Activated CD8-positive, alpha-beta T cell treated with anti-CD3 and anti-CD28 coated beads for 36 hours (primary cell): ENCODE results near the gene VAMP8. TPM values are rescaled to one million over a fixed set of nuclear protein-coding genes. Genes with fewer than 3 reads are reported as not detected.
"Not testable (repeated sequence)": the region's sequence is repeated elsewhere in the genome, so short reads cannot be mapped to it uniquely, and the experiment has no call there.

Experiments
- ATAC-seq: fragments of 200-7000 bp; cut with Tn5 transposase; one replicate; pipeline ENCODE4 v1.10.0; 2021; ENCODE audit warnings: mild to moderate bottlenecking, moderate library complexity
- CTCF ChIA-PET: fragments of 350-600 bp; sonication (Branson Sonifier 250); formaldehyde crosslinking; loops from one replicate; lab custom pipeline; 2021; ENCODE audit warnings: antibody characterized with exemption; lab: Charles Lee
- POLR2A ChIA-PET: fragments of 350-600 bp; sonication (Branson Sonifier 250); formaldehyde crosslinking; loops from one replicate; lab custom pipeline; 2021; ENCODE audit warnings: antibody characterized with exemption; lab: Charles Lee
- DNase-seq: peaks from one replicate; pipeline ENCODE4 v3.0.0-alpha.2; 2020
- H3K27ac Mint-ChIP-seq: one replicate; pipeline ENCODE4 v1.8.0; 2021; ENCODE audit warnings: mild to moderate bottlenecking, mixed read lengths
- H3K27me3 Mint-ChIP-seq: one replicate; pipeline ENCODE4 v1.8.0; 2021; ENCODE audit warnings: mixed read lengths
- H3K36me3 Mint-ChIP-seq: one replicate; pipeline ENCODE4 v1.8.0; 2021; ENCODE audit warnings: low read depth, mixed read lengths
- H3K4me1 Mint-ChIP-seq: one replicate; pipeline ENCODE4 v1.8.0; 2021; ENCODE audit warnings: low read depth, mixed read lengths
- H3K4me3 Mint-ChIP-seq: one replicate; pipeline ENCODE4 v1.8.0; 2021; ENCODE audit warnings: mild to moderate bottlenecking, moderate library complexity, mixed read lengths
- H3K9me3 Mint-ChIP-seq: one replicate; pipeline ENCODE4 v1.8.0; 2021; ENCODE audit warnings: mixed read lengths
- intact Hi-C: fragments of 100-400 bp; cut with micrococcal nuclease; formaldehyde crosslinking; loops from one replicate; pipeline ENCODE4 v1.10.0; 2022
- total RNA-seq, 2 experiments: library from RNA; stranded (reverse); gene quantifications; one replicate each; pipeline ENCODE4 v1.2.3, GENCODE V29; 2021
- TF ChIP-seq, protein P1 (sequence below): fragments of 200-600 bp; IDR thresholded peaks from one replicate; pipeline ENCODE4 v1.8.0; 2022; ENCODE audit warnings: antibody characterized with exemption, mild to moderate bottlenecking

Gene VAMP8
- total RNA-seq, 2 experiments from 2014 or later: 84.5 to 91.1 TPM

DNA sequence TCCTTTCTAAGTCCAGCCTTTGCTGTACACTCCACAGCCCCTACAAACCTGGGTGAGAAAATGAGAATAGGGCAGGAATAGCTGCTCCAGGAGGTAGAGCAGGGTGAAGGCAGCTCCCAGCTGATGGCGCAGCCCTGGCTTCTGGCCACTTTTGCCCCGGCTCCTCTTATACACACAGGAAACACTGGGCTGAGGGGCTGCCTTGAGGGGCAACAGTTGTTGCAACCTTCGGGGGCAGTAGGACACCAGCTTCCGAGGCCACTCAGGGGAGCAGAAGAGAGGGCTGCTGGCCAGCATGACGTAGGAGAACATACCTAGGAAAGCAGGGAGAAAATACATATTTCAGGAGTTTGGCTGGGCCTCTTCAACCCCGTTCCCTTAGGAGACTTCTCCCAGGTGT is 24.2 kb upstream of the VAMP8 start:
- Mint-ChIP-seq H3K9me3 (no peaks in the 10 kb centered on the region), H3K36me3 (peaks cover 18% of the 10 kb centered on the region), H3K27me3 (no peaks in the 10 kb centered on the region), H3K27ac (no peak overlapping the region), H3K4me1 (peaks cover 1% of the 10 kb centered on the region), H3K4me3 (no peak overlapping the region)
- ChIA-PET CTCF (interaction anchor here (1.6 to 7.7 kb wide), 5 partner anchors 129 to 198 kb away, joined by 9 to 221 read pairs (median 19); partner anchors contain the start of genes ELMOD3, RETSAT and SH2D6), POLR2A (interaction anchor here (0.8 to 23.8 kb wide), 3 partner anchors 4 to 143 kb away, joined by 3 to 467 read pairs (median 467); partner anchors contain the start of genes CAPG, GGCX and MAT2A)
- ATAC-seq (no peak), DNase-seq (no peak)
- TF ChIP-seq, protein P1, sequence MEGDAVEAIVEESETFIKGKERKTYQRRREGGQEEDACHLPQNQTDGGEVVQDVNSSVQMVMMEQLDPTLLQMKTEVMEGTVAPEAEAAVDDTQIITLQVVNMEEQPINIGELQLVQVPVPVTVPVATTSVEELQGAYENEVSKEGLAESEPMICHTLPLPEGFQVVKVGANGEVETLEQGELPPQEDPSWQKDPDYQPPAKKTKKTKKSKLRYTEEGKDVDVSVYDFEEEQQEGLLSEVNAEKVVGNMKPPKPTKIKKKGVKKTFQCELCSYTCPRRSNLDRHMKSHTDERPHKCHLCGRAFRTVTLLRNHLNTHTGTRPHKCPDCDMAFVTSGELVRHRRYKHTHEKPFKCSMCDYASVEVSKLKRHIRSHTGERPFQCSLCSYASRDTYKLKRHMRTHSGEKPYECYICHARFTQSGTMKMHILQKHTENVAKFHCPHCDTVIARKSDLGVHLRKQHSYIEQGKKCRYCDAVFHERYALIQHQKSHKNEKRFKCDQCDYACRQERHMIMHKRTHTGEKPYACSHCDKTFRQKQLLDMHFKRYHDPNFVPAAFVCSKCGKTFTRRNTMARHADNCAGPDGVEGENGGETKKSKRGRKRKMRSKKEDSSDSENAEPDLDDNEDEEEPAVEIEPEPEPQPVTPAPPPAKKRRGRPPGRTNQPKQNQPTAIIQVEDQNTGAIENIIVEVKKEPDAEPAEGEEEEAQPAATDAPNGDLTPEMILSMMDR: no peak
- intact Hi-C loops: no loop called here

DNA sequence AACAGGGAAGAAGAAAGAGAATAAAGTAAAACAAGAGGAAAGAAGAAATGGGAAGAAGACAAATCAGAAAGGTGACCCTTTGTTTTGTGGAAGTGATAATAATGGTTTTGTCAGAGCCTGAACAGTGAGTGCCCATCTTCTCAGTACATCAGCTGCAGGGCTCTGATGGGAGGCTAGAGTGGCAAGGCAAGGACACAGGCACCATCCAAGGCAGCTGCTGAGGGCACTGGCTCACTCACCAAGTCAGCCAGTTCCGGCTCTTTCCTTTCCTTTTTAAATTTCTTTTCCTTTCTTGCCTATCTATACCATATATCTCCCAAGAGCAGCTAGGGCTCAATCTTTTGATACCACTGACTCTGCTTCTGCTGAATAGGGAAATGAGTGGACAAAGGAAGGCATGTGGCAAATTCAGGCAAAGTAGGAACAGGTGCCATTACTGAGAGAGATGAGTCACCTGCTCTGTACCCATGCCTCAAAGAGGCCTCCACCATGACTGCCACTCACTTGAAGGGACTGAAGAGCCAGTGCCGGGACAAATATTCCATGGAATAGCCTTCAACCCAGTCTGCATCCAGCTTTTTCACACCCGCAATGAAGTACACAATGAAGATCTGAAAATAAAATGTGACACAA is 22.3 kb upstream of the VAMP8 start:
- POLR2A ChIA-PET: interaction anchor here (1.0 to 23.8 kb wide), 4 partner anchors 10 to 136 kb away, joined by 3 to 467 read pairs (median 4); partner anchors contain the start of gene MAT2A
- DNase-seq (no peak), ATAC-seq (no peak)
- no peaks in the 10 kb centered on the region for H3K9me3 Mint-ChIP-seq
- peaks cover 21% of the 10 kb centered on the region for H3K36me3 Mint-ChIP-seq
- peak overlapping the region; percentile 6 for H3K27ac Mint-ChIP-seq
- no peak overlapping the region for H3K4me3 Mint-ChIP-seq
- TF ChIP-seq, protein P1: no peak
- intact Hi-C loops: no loop called here
- no peaks in the 10 kb centered on the region for H3K27me3 Mint-ChIP-seq
- CTCF ChIA-PET: interaction anchor here (1.9 to 7.7 kb wide), 4 partner anchors 135 to 164 kb away, joined by 6 to 221 read pairs (median 74); partner anchors contain the start of gene SH2D6
- peaks cover 16% of the 10 kb centered on the region for H3K4me1 Mint-ChIP-seq

DNA sequence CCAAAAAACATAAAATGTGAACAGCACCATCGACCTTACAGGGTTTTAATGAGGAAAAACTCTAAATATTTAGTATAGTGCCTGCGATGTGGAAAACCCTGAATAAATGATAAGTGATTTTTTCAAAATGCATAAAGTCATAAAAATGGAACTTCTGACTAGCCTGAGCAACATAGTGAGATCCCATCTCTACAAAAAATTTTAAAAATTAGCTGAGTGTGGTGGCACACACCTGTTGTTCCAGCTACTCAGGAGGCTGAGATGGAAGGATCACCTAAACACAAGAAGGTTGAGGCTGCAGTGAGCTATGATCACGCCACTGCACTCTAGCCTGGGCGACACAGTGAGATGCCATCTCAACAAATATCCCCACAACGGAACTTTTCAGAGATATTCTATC is 20.3 kb upstream of the VAMP8 start:
- Mint-ChIP-seq H3K36me3 (peaks cover 16% of the 10 kb centered on the region), H3K4me1 (peaks cover 23% of the 10 kb centered on the region), H3K4me3 (no peak overlapping the region), H3K9me3 (no peaks in the 10 kb centered on the region), H3K27ac (no peak overlapping the region), H3K27me3 (no peaks in the 10 kb centered on the region)
- TF ChIP-seq, protein P1: no peak
- ATAC-seq (no peak), DNase-seq (no peak)
- POLR2A ChIA-PET: interaction anchor here (0.6 to 23.8 kb wide), 4 partner anchors 12 to 1072 kb away, joined by 3 to 467 read pairs (median 4); partner anchors contain the start of gene MAT2A
- intact Hi-C loops: no loop called here
- CTCF ChIA-PET: interaction anchor here (0.9 to 3.2 kb wide), 8 partner anchors 11 to 258 kb away, joined by 3 to 39 read pairs (median 3); partner anchors contain the start of genes MAT2A and SH2D6

DNA sequence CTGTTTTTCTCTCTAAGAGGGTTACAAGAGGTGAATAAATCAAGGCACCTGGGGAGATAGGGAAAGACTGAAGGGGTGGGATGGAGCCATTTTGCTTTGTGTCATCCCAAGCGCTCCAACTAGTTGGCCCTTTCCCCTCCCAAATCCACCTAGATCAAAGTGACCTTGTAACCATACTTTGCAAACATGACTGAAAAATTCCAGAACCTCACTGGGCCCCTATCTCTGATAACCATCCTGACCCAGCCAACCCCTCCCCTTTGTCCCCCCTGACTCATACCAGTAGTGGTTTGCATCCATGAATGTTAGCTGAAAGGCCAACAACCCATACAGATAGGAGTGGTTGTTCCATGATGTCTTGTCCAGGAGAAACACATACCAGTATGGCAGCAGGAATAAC is 19.2 kb upstream of the VAMP8 start:
- Mint-ChIP-seq H3K27me3 (no peaks in the 10 kb centered on the region), H3K4me3 (no peak overlapping the region), H3K9me3 (no peaks in the 10 kb centered on the region), H3K27ac (no peak overlapping the region), H3K4me1 (peaks cover 26% of the 10 kb centered on the region), H3K36me3 (peaks cover 14% of the 10 kb centered on the region)
- DNase-seq (no peak), ATAC-seq (no peak)
- ChIA-PET POLR2A (interaction anchor here (1.1 to 23.8 kb wide), 2 partner anchors 13 to 134 kb away, joined by 3 to 467 read pairs; partner anchors contain the start of gene MAT2A), CTCF (interaction anchor here (1.0 to 3.2 kb wide), 4 partner anchors 8 to 138 kb away, joined by 5 to 39 read pairs (median 9); partner anchors contain the start of gene SH2D6)
- intact Hi-C loops: no loop called here
- TF ChIP-seq, protein P1: no peak

DNA sequence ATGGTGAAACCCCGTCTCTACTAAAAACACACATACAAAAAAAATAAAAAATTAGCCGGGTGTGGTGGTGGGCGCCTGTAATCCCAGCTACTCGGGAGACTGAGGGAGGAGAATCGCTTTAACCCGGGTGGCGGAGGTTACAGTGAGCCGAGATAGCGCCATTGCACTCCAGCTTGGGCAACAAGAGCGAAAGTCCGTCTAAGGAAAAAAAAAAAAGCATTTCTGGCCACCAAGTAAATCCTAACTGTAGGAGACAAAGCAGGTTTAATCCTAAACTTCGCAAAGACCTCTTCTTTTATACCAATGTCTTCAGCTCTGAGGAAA is 17.0 kb upstream of the VAMP8 start:
- DNase-seq, H3K27me3 Mint-ChIP-seq, H3K36me3 Mint-ChIP-seq, intact Hi-C loops, H3K9me3 Mint-ChIP-seq, ATAC-seq: not testable (repeated sequence)
- Mint-ChIP-seq H3K4me3 (peak overlapping the region; percentile 100), H3K27ac (peak overlapping the region; percentile 100), H3K4me1 (peaks cover 32% of the 10 kb centered on the region)
- POLR2A ChIA-PET: interaction anchor here (0.6 to 23.8 kb wide), 10 partner anchors 16 to 155 kb away, joined by 3 to 467 read pairs (median 4); partner anchors contain the start of genes MAT2A, RNF181, SH2D6 and USP39
- CTCF ChIA-PET: interaction anchor here (0.9 to 4.1 kb wide), 7 partner anchors 9 to 171 kb away, joined by 3 to 35 read pairs (median 6); partner anchors contain the start of gene SH2D6
